ENCODE data around the gene POT1. TPM values are rescaled to one million over a fixed set of nuclear protein-coding genes. Genes with fewer than 3 reads are reported as not detected.

Gene POT1
- total RNA-seq, 2 experiments from 2014 or later: 31.4 to 32.8 TPM

GRCh38 chr7:124940306-124940705 is 10.7 kb upstream of the POT1 start:
- Mint-ChIP-seq H3K36me3 (ENCODE audit: low read depth) (no peaks in the 10 kb centered on the region), H3K27ac (no peak overlapping the region), H3K4me3 (no peak overlapping the region), H3K27me3 (no peaks in the 10 kb centered on the region), H3K4me1 (ENCODE audit: low read depth) (no peaks in the 10 kb centered on the region), H3K9me3 (no peaks in the 10 kb centered on the region)
- DNase-seq: no peak
- POLR2A ChIA-PET: no interaction called here
- TF ChIP-seq CTCF (IDR thresholded peaks at IDR 0.05): no peak
- CTCF ChIA-PET: no interaction called here
- intact Hi-C loops (cut with micrococcal nuclease): no loop called here
- no peak for ATAC-seq

- DNase-seq: no peak
- Mint-ChIP-seq H3K4me1 (ENCODE audit: low read depth) (no peaks in the 10 kb centered on the region), H3K27me3 (no peaks in the 10 kb centered on the region), H3K9me3 (no peaks in the 10 kb centered on the region), H3K36me3 (ENCODE audit: low read depth) (no peaks in the 10 kb centered on the region), H3K27ac (no peak overlapping the region), H3K4me3 (no peak overlapping the region)
- ChIA-PET POLR2A (no interaction called here), CTCF (interaction anchor here (1.5 kb wide), 1 partner anchor 8 kb away, joined by 4 read pairs; the partner anchor contains the start of gene POT1)
- no peak for TF ChIP-seq CTCF (IDR thresholded peaks at IDR 0.05)
- intact Hi-C loops (cut with micrococcal nuclease): no loop called here
- no peak for ATAC-seq
Measured at GRCh38 chr7:124938128-124938527, 8.5 kb upstream of the POT1 start.

GRCh38 chr7:124937076-124937475 is 7.5 kb upstream of the POT1 start:
- no peak overlapping the region for H3K4me3 Mint-ChIP-seq
- intact Hi-C loops (cut with micrococcal nuclease): no loop called here
- no peaks in the 10 kb centered on the region for H3K9me3 Mint-ChIP-seq
- CTCF ChIA-PET: no interaction called here
- no peak overlapping the region for H3K27ac Mint-ChIP-seq
- no peak for ATAC-seq
- DNase-seq: no peak
- no peaks in the 10 kb centered on the region for H3K27me3 Mint-ChIP-seq
- POLR2A ChIA-PET: no interaction called here
- no peaks in the 10 kb centered on the region for H3K4me1 Mint-ChIP-seq (ENCODE audit: low read depth)
- no peak for TF ChIP-seq CTCF (IDR thresholded peaks at IDR 0.05)
- H3K36me3 Mint-ChIP-seq (ENCODE audit: low read depth): no peaks in the 10 kb centered on the region

GRCh38 chr7:124934841-124935240 is 5.2 kb upstream of the POT1 start:
- ATAC-seq: no peak
- Mint-ChIP-seq H3K27ac (no peak overlapping the region), H3K36me3 (ENCODE audit: low read depth) (no peaks in the 10 kb centered on the region), H3K4me1 (ENCODE audit: low read depth) (peaks cover 3% of the 10 kb centered on the region), H3K27me3 (no peaks in the 10 kb centered on the region), H3K4me3 (no peak overlapping the region), H3K9me3 (no peaks in the 10 kb centered on the region)
- intact Hi-C loops (cut with micrococcal nuclease): no loop called here
- TF ChIP-seq CTCF (IDR thresholded peaks at IDR 0.05): no peak
- no peak for DNase-seq
- POLR2A ChIA-PET: interaction anchor here (0.6 kb wide), 1 partner anchor 490 kb away, joined by 3 read pairs; no protein-coding TSS in a partner anchor
- CTCF ChIA-PET: no interaction called here

GRCh38 chr7:124930655-124931597 is 1.3 kb upstream of the POT1 start:
- Mint-ChIP-seq H3K4me3 (no peak overlapping the region), H3K4me1 (ENCODE audit: low read depth) (peaks cover 22% of the 10 kb centered on the region), H3K9me3 (no peaks in the 10 kb centered on the region), H3K27me3 (no peaks in the 10 kb centered on the region), H3K36me3 (ENCODE audit: low read depth) (peaks cover 17% of the 10 kb centered on the region), H3K27ac (no peak overlapping the region)
- ChIA-PET POLR2A (no interaction called here), CTCF (no interaction called here)
- intact Hi-C loops (cut with micrococcal nuclease): no loop called here
- ATAC-seq (no peak), DNase-seq (no peak)
- TF ChIP-seq CTCF (IDR thresholded peaks at IDR 0.05): no peak

Data from activated CD8-positive, alpha-beta T cell treated with anti-CD3 and anti-CD28 coated beads for 36 hours (primary cell).